ENCODE data around the gene MT1E. TPM values are rescaled to one million over a fixed set of nuclear protein-coding genes. Genes with fewer than 3 reads are reported as not detected.

MT1E gene
- polyA plus RNA-seq, 1 donor from 2014 or later, result not detected

DNA sequence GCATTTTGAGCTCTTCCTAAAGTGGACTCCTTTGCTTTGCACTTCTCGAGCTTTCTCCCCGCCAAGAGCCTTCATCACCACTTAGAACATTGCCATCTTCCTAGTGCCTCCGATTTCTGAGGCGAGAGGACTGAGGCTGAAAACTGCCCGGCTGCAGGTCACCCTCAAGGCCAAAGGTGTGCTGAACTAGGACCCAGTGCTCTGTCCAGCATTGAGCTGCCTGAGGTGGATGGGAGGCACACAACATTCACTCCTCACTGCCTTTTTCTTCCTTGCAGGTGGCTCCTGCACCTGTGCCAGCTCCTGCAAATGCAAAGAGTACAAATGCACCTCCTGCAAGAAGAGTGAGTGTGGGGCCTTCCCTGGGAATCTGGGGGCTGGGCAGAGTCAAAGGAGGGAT lies 18.3 kb downstream of the MT1E start:
- Histone ChIP-seq H3F3A (ENCODE audit: insufficient read depth, low read length, poor library complexity, severe bottlenecking) (no peaks in the 10 kb centered on the region), H3K4me2 (ENCODE audit: low read length) (no peak overlapping the region), H3K27me3 (ENCODE audit: insufficient read depth, low read depth, low read length) (peaks cover 100% of the 10 kb centered on the region), H2AFZ (ENCODE audit: low read depth, low read length) (no peak overlapping the region), H3K9ac (ENCODE audit: low read length) (no peak overlapping the region), H3K27ac (ENCODE audit: low read length) (no peak overlapping the region), H3K9me2 (ENCODE audit: insufficient read depth, low read length) (no peaks in the 10 kb centered on the region), H3K4me3 (ENCODE audit: low read length) (no peak overlapping the region), H3K79me2 (replicated peaks; ENCODE audit: insufficient read depth, low read length) (no peaks in the 10 kb centered on the region), H4K20me1 (ENCODE audit: insufficient read depth) (no peaks in the 10 kb centered on the region), H3K9me3 (ENCODE audit: low read length) (no peaks in the 10 kb centered on the region), H3K36me3 (ENCODE audit: insufficient read depth, low read length) (no peaks in the 10 kb centered on the region)
- TF ChIP-seq EP300 (conservative IDR thresholded peaks at IDR 0.05; ENCODE audit: poor library complexity, severe bottlenecking) (no peak), CTCF (IDR thresholded peaks at IDR 0.05; ENCODE audit: poor library complexity, severe bottlenecking) (no peak), RAD21 (conservative IDR thresholded peaks at IDR 0.05) (no peak), TAF1 (IDR thresholded peaks at IDR 0.05; ENCODE audit: low read depth) (no peak), POLR2AphosphoS5 (IDR thresholded peaks at IDR 0.05) (no peak), MXI1 (conservative IDR thresholded peaks at IDR 0.05; ENCODE audit: poor library complexity, severe bottlenecking) (no peak), EZH2 (IDR thresholded peaks at IDR 0.05; ENCODE audit: borderline replicate concordance, insufficient read depth, low read length, poor library complexity, severe bottlenecking) (no peak), REST (IDR thresholded peaks at IDR 0.05; ENCODE audit: borderline replicate concordance) (no peak), SMC3 (conservative IDR thresholded peaks at IDR 0.05; ENCODE audit: poor library complexity) (no peak)

- H3K27ac ChIP-seq (ENCODE audit: low read length), result no peak overlapping the region
- no peak for TF ChIP-seq RAD21 (conservative IDR thresholded peaks at IDR 0.05)
- TF ChIP-seq SMC3 (conservative IDR thresholded peaks at IDR 0.05; ENCODE audit: poor library complexity), result no peak
- TF ChIP-seq REST (IDR thresholded peaks at IDR 0.05; ENCODE audit: borderline replicate concordance), result no peak
- no peak for TF ChIP-seq CTCF (IDR thresholded peaks at IDR 0.05; ENCODE audit: poor library complexity, severe bottlenecking)
- no peak for TF ChIP-seq EP300 (conservative IDR thresholded peaks at IDR 0.05; ENCODE audit: poor library complexity, severe bottlenecking)
- no peak for TF ChIP-seq POLR2AphosphoS5 (IDR thresholded peaks at IDR 0.05)
- TF ChIP-seq EZH2 (IDR thresholded peaks at IDR 0.05; ENCODE audit: borderline replicate concordance, insufficient read depth, low read length, poor library complexity, severe bottlenecking), result no peak
- no peak for TF ChIP-seq MXI1 (conservative IDR thresholded peaks at IDR 0.05; ENCODE audit: poor library complexity, severe bottlenecking)
- no peak for TF ChIP-seq TAF1 (IDR thresholded peaks at IDR 0.05; ENCODE audit: low read depth)
- H3K9me3 ChIP-seq (ENCODE audit: low read length), result no peaks in the 10 kb centered on the region
- no peaks in the 10 kb centered on the region for H3K9me2 ChIP-seq (ENCODE audit: insufficient read depth, low read length)
- H3K36me3 ChIP-seq (ENCODE audit: insufficient read depth, low read length), result no peaks in the 10 kb centered on the region
- no peaks in the 10 kb centered on the region for H4K20me1 ChIP-seq (ENCODE audit: insufficient read depth)
- no peak overlapping the region for H3K4me2 ChIP-seq (ENCODE audit: low read length)
- H3F3A ChIP-seq (ENCODE audit: insufficient read depth, low read length, poor library complexity, severe bottlenecking), result no peaks in the 10 kb centered on the region
- H2AFZ ChIP-seq (ENCODE audit: low read depth, low read length), result no peak overlapping the region
- no peaks in the 10 kb centered on the region for H3K79me2 ChIP-seq (replicated peaks; ENCODE audit: insufficient read depth, low read length)
- H3K27me3 ChIP-seq (ENCODE audit: insufficient read depth, low read depth, low read length), result peaks cover 91% of the 10 kb centered on the region
- no peak overlapping the region for H3K4me3 ChIP-seq (ENCODE audit: low read length)
- no peak overlapping the region for H3K9ac ChIP-seq (ENCODE audit: low read length)
Observed at GRCh38 chr16:56645311-56645710, 19.7 kb downstream of the MT1E start.
